ENCODE data around the gene SMIM45.

The SMIM45 gene

GRCh38 chr22:41915786-41916493 is 36.0 kb upstream of the SMIM45 start:
- Histone ChIP-seq H3K4me1 (ENCODE audit: control insufficient read depth in 2 of 2, insufficient read depth in 2 of 2, low read length in 1 of 2) (peaks cover 5 to 11% of the 10 kb centered on the region in 2 donors), H3K4me3 (ENCODE audit: low read depth in 1 of 2, low read length in 2 of 2) (no peak overlapping the region), H3K9me3 (ENCODE audit: control insufficient read depth in 2 of 2, insufficient read depth in 1 of 2, low read depth in 1 of 2, low read length in 1 of 2) (no peaks in the 10 kb centered on the region), H3K27me3 (ENCODE audit: control insufficient read depth in 1 of 2, insufficient read depth in 2 of 2, low read length in 2 of 2) (peaks cover 9 to 26% of the 10 kb centered on the region in 2 donors), H3K27ac (ENCODE audit: low read depth in 2 of 2, low read length in 1 of 2) (no peak overlapping the region), H3K36me3 (ENCODE audit: control insufficient read depth in 2 of 2, insufficient read depth in 2 of 2, low read length in 1 of 2) (no peaks in the 10 kb centered on the region)
- 56 to 65% methylated on average over 11 of the region's 11 CpGs for WGBS, 2 donors

- no peaks in the 10 kb centered on the region for H3K36me3 ChIP-seq (ENCODE audit: control insufficient read depth in 2 of 2, insufficient read depth in 2 of 2, low read length in 1 of 2)
- WGBS, 2 donors = 62 to 68% methylated on average over 10 of the region's 10 CpGs
- H3K9me3 ChIP-seq (ENCODE audit: control insufficient read depth in 2 of 2, insufficient read depth in 1 of 2, low read depth in 1 of 2, low read length in 1 of 2) = no peaks in the 10 kb centered on the region
- peaks cover 9 to 19% of the 10 kb centered on the region in 2 donors for H3K27me3 ChIP-seq (ENCODE audit: control insufficient read depth in 1 of 2, insufficient read depth in 2 of 2, low read length in 2 of 2)
- peaks cover 5 to 11% of the 10 kb centered on the region in 2 donors for H3K4me1 ChIP-seq (ENCODE audit: control insufficient read depth in 2 of 2, insufficient read depth in 2 of 2, low read length in 1 of 2)
- H3K27ac ChIP-seq (ENCODE audit: low read depth in 2 of 2, low read length in 1 of 2) = no peak overlapping the region
- no peak overlapping the region for H3K4me3 ChIP-seq (ENCODE audit: low read depth in 1 of 2, low read length in 2 of 2)
These were observed 35.1 kb upstream of the SMIM45 start for GRCh38 chr22:41916745-41917358.

GRCh38 chr22:41917375-41917902 is 34.5 kb upstream of the SMIM45 start:
- Histone ChIP-seq H3K9me3 (ENCODE audit: control insufficient read depth in 2 of 2, insufficient read depth in 1 of 2, low read depth in 1 of 2, low read length in 1 of 2) (no peaks in the 10 kb centered on the region), H3K4me1 (ENCODE audit: control insufficient read depth in 2 of 2, insufficient read depth in 2 of 2, low read length in 1 of 2) (peaks cover 5 to 11% of the 10 kb centered on the region in 2 donors), H3K36me3 (ENCODE audit: control insufficient read depth in 2 of 2, insufficient read depth in 2 of 2, low read length in 1 of 2) (no peaks in the 10 kb centered on the region), H3K27ac (ENCODE audit: low read depth in 2 of 2, low read length in 1 of 2) (no peak overlapping the region), H3K4me3 (ENCODE audit: low read depth in 1 of 2, low read length in 2 of 2) (no peak overlapping the region), H3K27me3 (ENCODE audit: control insufficient read depth in 1 of 2, insufficient read depth in 2 of 2, low read length in 2 of 2) (peaks cover 9 to 16% of the 10 kb centered on the region in 2 donors)
- 60 to 62% methylated on average over 11 of the region's 11 CpGs for WGBS, 2 donors

GRCh38 chr22:41917903-41918791 is 33.8 kb upstream of the SMIM45 start:
- H3K4me1 ChIP-seq (ENCODE audit: control insufficient read depth in 2 of 2, insufficient read depth in 2 of 2, low read length in 1 of 2) = peaks cover 5 to 11% of the 10 kb centered on the region in 2 donors
- H3K9me3 ChIP-seq (ENCODE audit: control insufficient read depth in 2 of 2, insufficient read depth in 1 of 2, low read depth in 1 of 2, low read length in 1 of 2) = no peaks in the 10 kb centered on the region
- peaks cover 9 to 15% of the 10 kb centered on the region in 2 donors for H3K27me3 ChIP-seq (ENCODE audit: control insufficient read depth in 1 of 2, insufficient read depth in 2 of 2, low read length in 2 of 2)
- no peak overlapping the region for H3K4me3 ChIP-seq (ENCODE audit: low read depth in 1 of 2, low read length in 2 of 2)
- H3K36me3 ChIP-seq (ENCODE audit: control insufficient read depth in 2 of 2, insufficient read depth in 2 of 2, low read length in 1 of 2) = no peaks in the 10 kb centered on the region
- H3K27ac ChIP-seq (ENCODE audit: low read depth in 2 of 2, low read length in 1 of 2) = no peak overlapping the region
- WGBS, 2 donors = 54 to 57% methylated on average over 23 of the region's 23 CpGs

GRCh38 chr22:41919357-41920224 is 32.4 kb upstream of the SMIM45 start:
- Histone ChIP-seq H3K4me3 (ENCODE audit: low read depth in 1 of 2, low read length in 2 of 2) (peak overlapping the region; percentile 43 to 46), H3K9me3 (ENCODE audit: control insufficient read depth in 2 of 2, insufficient read depth in 1 of 2, low read depth in 1 of 2, low read length in 1 of 2) (no peaks in the 10 kb centered on the region), H3K36me3 (ENCODE audit: control insufficient read depth in 2 of 2, insufficient read depth in 2 of 2, low read length in 1 of 2) (no peaks in the 10 kb centered on the region), H3K4me1 (ENCODE audit: control insufficient read depth in 2 of 2, insufficient read depth in 2 of 2, low read length in 1 of 2) (peaks cover 5 to 11% of the 10 kb centered on the region in 2 donors), H3K27ac (ENCODE audit: low read depth in 2 of 2, low read length in 1 of 2) (no peak overlapping the region), H3K27me3 (ENCODE audit: control insufficient read depth in 1 of 2, insufficient read depth in 2 of 2, low read length in 2 of 2) (peaks cover 2 to 9% of the 10 kb centered on the region in 2 donors)
- 2 to 4% methylated on average over 61 to 62 of the region's 62 CpGs for WGBS, 2 donors

- Histone ChIP-seq H3K27me3 (ENCODE audit: control insufficient read depth in 1 of 2, insufficient read depth in 2 of 2, low read length in 2 of 2) (peaks cover 2 to 5% of the 10 kb centered on the region in 2 donors), H3K36me3 (ENCODE audit: control insufficient read depth in 2 of 2, insufficient read depth in 2 of 2, low read length in 1 of 2) (no peaks in the 10 kb centered on the region), H3K9me3 (ENCODE audit: control insufficient read depth in 2 of 2, insufficient read depth in 1 of 2, low read depth in 1 of 2, low read length in 1 of 2) (no peaks in the 10 kb centered on the region), H3K27ac (ENCODE audit: low read depth in 2 of 2, low read length in 1 of 2) (no peak overlapping the region), H3K4me1 (ENCODE audit: control insufficient read depth in 2 of 2, insufficient read depth in 2 of 2, low read length in 1 of 2) (peaks cover 5 to 7% of the 10 kb centered on the region in 2 donors), H3K4me3 (ENCODE audit: low read depth in 1 of 2, low read length in 2 of 2) (peak overlapping the region in 1 of 2 donors; percentile 46)
- WGBS, 2 donors = 47 to 57% methylated on average over 19 to 21 of the region's 21 CpGs
These were observed 31.5 kb upstream of the SMIM45 start for GRCh38 chr22:41920271-41920976.

- Histone ChIP-seq H3K4me1 (ENCODE audit: control insufficient read depth in 2 of 2, insufficient read depth in 2 of 2, low read length in 1 of 2) (peaks cover 5 to 12% of the 10 kb centered on the region in 2 donors), H3K27me3 (ENCODE audit: control insufficient read depth in 1 of 2, insufficient read depth in 2 of 2, low read length in 2 of 2) (peaks cover 0 to 9% of the 10 kb centered on the region in 2 donors), H3K4me3 (ENCODE audit: low read depth in 1 of 2, low read length in 2 of 2) (no peak overlapping the region), H3K9me3 (ENCODE audit: control insufficient read depth in 2 of 2, insufficient read depth in 1 of 2, low read depth in 1 of 2, low read length in 1 of 2) (no peaks in the 10 kb centered on the region), H3K27ac (ENCODE audit: low read depth in 2 of 2, low read length in 1 of 2) (no peak overlapping the region), H3K36me3 (ENCODE audit: control insufficient read depth in 2 of 2, insufficient read depth in 2 of 2, low read length in 1 of 2) (no peaks in the 10 kb centered on the region)
- 84 to 88% methylated on average over 5 of the region's 5 CpGs for WGBS, 2 donors
These were observed 29.6 kb upstream of the SMIM45 start for GRCh38 chr22:41922328-41922727.

- peaks cover 5 to 9% of the 10 kb centered on the region in 2 donors for H3K4me1 ChIP-seq (ENCODE audit: control insufficient read depth in 2 of 2, insufficient read depth in 2 of 2, low read length in 1 of 2)
- H3K9me3 ChIP-seq (ENCODE audit: control insufficient read depth in 2 of 2, insufficient read depth in 1 of 2, low read depth in 1 of 2, low read length in 1 of 2) = no peaks in the 10 kb centered on the region
- H3K27me3 ChIP-seq (ENCODE audit: control insufficient read depth in 1 of 2, insufficient read depth in 2 of 2, low read length in 2 of 2) = peaks cover 0 to 9% of the 10 kb centered on the region in 2 donors
- no peak overlapping the region for H3K27ac ChIP-seq (ENCODE audit: low read depth in 2 of 2, low read length in 1 of 2)
- no peaks in the 10 kb centered on the region for H3K36me3 ChIP-seq (ENCODE audit: control insufficient read depth in 2 of 2, insufficient read depth in 2 of 2, low read length in 1 of 2)
- no peak overlapping the region for H3K4me3 ChIP-seq (ENCODE audit: low read depth in 1 of 2, low read length in 2 of 2)
- 91 to 98% methylated on average over 4 of the region's 4 CpGs for WGBS, 2 donors
These were observed 28.9 kb upstream of the SMIM45 start for GRCh38 chr22:41922940-41923594.

All from esophagus (tissue), 2 donors.